Left kidney (tissue), 2 donors: Measurements from ENCODE around the gene SEMA5A. TPM values are rescaled to one million over a fixed set of nuclear protein-coding genes. Genes with fewer than 3 reads are reported as not detected.

Experiments used
- DNase-seq: peaks from one replicate; pipeline ENCODE4 v3.0.0-alpha.2; 2013
- polyA plus RNA-seq: library from polyadenylated mRNA; unstranded; fragments of 120-200 nt; gene quantifications from one replicate; pipeline ENCODE4 v1.2.1, GENCODE V29; 2013; ENCODE audit not compliant: insufficient read length

The SEMA5A gene
- polyA plus RNA-seq, 1 donor = 46.3 TPM

- DNase-seq = no peak
Observed at GRCh38 chr5:9335754-9336495, 209.9 kb downstream of the SEMA5A start.

DNA sequence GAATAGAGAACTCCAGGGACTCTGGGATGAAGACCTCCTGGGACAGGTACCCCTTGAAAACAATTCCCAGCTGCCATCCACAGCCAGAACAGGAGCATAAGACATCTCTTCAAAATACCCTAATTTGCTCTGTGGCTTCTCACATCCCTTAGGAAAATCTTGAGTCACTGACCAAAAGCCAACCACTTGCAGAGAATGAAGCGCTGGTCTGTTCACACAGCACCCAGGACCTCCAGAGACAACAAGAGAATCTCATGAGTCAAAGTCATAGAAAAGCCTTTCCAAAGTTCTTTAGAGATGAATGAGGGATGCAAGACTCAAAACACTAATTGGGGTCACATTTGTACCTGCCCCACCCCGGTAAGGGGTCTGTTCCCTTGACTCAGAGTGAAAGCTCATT is 210.6 kb downstream of the SEMA5A start:
- no peak for DNase-seq

- no peak for DNase-seq
Observed at GRCh38 chr5:9332026-9332425, 213.8 kb downstream of the SEMA5A start.

DNA sequence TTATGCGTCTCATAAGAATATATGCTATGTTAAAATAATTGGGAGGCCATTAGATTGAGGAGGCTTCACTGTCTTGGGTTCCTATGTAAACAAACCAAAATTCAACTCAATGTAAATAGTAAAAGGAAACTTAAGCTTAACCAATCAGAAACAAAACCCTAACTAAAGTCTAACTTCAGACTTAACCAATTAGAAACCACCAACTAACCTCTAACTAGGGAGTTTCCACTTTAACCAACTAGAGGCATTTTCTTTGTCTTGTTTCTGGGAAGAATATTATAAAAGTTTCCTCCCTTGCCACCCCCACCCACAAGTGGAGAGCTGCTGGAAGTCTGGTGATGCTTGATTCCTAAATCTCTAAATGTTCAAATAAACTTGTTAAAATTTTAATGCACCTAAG is 214.5 kb downstream of the SEMA5A start:
- no peak for DNase-seq

DNA sequence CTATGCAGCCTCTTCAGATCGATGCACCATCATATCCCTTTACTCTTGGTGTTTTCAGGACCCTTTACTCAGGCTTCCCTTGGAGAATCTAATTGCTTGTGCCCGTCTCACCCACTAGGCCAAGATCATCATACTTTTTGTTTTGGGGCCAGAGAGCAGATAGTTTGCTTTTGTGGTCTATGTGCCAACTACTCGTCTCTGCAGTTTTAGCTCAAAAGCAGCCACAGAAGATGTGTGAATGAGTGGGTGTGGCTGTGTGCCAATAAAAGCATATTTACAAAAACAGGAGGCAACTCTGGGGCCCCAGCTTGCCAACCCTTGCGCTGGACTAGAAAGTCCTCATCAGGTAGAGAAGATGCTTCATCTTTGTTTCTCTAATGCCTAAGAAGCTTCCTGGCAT is 216.8 kb downstream of the SEMA5A start:
- DNase-seq = no peak

- no peak for DNase-seq
Observed at GRCh38 chr5:9325549-9325948, 220.3 kb downstream of the SEMA5A start.

DNA sequence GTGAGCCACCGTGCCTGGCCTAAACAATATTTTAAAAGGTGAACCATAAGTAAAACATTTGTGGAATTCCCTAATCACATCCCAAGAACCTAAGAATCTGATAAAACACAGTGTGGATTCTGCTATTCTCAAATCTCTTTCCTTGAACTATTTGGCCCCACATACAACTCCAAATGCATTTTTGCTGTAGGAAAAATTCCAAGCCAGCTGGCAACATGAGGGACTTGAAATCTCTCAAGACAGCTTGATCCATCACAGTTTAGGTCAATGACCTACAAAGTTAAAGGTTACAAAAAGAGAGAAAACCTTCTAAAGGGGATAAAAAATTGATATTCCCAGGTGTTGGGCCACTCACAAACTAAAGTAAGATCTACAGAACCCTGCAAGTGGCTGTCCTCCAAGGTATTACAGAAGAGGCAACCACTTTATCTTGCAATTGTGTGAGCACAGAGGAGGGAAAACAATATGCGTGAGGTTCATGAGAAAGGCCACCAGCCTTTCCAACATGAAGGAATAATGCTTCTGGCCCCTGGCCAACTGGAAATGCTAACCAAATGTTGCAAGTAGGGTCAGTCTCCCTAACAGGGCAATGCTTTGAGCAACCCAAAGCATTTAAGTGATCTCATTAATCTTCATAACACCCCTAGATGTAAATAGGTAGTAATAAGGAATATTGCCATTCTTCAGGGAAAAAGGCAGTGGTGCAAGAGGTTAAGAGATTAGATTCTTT is 221.4 kb downstream of the SEMA5A start:
- DNase-seq = no peak

DNA sequence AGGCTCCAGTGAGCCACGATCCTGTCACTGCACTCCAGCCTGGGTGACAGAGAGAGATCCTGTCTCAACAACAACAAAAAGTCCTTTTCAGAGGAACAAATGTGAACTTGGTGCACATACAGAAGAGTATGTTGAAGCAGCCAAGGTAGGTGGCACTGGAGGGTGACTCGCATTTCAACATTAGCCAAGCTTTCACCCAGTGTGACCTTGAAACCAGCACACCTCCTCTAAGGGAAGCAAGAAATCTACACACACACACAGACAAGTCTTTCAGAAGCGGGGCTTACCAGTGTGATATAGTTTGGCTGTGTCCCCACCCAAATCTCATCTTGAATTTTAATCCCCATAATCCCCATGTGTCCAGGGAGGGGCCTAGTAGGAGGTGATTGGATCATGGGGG is 225.2 kb downstream of the SEMA5A start:
- DNase-seq = no peak

DNA sequence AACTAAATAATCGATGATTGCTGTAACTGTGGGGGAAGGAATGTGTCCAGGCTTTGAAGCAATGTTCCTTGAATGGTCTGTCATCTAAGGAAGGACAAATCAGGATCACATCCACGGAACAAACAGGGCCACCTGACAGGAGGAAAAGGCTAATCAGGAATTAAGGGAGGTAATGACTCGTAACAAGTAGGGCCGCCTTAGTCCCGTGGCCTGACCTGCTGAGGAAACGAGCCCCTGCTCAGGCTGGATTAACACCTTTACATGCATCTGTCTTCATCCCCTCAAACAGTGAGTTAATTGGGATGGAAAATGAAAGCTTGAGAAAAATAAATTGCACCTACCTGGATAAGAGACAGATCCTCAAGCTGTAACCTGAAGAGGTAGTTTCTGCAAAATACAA is 227.8 kb downstream of the SEMA5A start:
- DNase-seq = no peak

DNA sequence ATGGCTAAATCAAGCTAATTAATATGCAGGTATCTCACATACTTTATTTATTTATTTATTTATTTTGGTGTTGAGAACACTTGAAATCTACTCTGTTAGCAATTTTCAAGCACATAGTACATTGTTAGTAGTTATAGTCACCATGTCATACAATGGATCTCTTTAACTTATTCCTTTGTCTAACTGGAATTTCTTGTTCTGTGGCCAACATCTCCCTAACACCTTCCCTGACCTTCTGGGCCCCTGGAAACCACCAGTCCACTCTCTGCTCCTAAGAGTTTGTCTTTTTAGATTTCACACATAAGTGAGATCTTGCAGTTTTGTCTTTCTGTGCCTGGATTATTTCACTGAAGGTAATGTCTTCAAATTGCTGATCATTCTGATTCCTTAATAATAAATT is 229.1 kb downstream of the SEMA5A start:
- no peak for DNase-seq

DNA sequence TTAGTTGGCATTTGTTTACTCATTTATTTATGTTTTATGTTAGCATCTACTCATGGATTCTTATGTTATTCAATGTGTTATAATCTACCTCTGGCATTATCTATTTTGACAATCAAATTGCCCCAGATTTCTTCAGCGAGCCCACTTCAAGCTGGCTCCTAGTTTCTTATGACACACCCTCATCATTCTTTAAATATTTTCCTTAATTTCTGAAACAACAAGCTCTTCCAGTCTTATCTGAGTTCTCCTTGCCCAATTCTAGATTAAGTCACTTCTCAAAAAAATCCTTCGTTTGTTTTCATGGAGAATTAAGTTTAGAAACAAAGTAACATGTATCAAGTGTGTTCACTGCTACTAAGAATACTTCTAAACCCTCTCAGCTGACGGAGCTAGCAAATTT is 229.8 kb downstream of the SEMA5A start:
- no peak for DNase-seq

DNA sequence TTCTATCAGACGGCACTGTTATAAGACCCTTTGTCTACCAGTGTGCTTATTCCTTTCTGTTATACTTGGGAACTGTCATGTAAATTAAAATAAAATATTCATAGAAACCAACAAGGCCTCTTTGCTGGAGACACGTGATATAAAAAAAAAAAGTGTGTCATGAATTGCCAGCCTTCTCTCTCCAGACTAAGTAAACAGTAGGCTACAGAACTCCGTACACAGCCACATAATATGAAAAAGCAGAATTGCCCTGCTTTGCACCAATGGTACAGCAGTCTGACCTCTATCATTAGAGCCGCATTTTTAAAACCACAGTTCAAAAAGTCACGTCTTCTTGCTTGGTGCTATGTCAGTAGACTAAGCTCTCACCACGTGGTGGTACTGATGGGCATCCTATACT is 231.3 kb downstream of the SEMA5A start:
- no peak for DNase-seq

GRCh38 chr5:9313751-9314150 is 232.1 kb downstream of the SEMA5A start:
- DNase-seq = no peak

- DNase-seq = no peak
Observed at GRCh38 chr5:9307150-9307549, 238.7 kb downstream of the SEMA5A start.

DNA sequence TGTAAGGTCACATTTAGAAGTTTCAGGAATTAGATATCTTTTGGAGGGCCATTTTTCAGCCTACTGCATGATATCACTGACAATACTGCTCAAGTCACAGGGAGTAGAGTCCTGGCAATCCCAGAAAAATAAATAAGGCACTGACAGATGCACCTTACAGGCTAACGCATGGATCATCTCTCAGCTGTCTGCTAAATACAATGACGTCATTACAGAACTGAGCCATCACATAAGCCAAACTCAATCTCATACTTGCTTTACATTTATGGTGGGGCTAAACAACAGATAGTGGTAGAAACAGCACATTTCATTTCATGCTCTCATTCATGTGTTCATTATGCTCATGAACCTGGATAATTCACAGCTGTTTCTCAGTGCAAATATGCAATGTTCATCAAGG is 243.7 kb downstream of the SEMA5A start:
- no peak for DNase-seq

DNA sequence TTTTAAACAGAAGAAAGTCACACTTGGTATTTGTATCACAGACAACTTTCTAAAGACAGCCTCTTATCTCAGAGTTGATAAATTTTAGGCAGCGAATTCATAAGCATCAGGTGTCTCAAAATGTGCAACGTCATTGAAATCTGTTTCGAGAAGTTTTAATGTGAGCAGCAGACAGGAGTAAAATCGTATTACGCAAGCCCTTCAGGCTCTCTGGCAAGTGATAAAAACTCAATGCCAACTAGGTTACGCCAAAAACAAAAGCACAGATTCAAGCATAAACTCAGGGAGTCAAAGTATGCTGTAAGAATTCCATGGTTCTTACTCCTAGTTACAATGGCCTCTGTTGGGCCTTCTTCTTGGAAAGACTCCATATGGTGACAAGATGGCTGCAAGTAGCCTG is 244.7 kb downstream of the SEMA5A start:
- DNase-seq = no peak

GRCh38 chr5:9297134-9297533 is 248.7 kb downstream of the SEMA5A start:
- no peak for DNase-seq

DNA sequence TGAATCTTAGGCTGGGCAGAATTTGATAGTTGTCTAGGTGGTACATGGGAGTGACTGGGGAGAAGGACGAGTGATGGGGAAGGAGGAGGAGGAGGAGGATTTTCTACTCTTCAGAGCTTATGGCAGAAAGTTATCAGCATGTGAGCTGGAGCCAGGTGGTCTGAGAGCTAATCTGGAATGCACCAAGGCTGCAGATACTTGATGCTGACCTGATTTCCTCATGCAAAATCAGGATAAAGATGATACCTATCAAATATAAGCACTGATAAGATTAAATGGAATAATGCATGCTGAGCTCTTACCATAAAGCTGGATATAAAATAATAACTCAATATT is 250.4 kb downstream of the SEMA5A start:
- no peak for DNase-seq

DNA sequence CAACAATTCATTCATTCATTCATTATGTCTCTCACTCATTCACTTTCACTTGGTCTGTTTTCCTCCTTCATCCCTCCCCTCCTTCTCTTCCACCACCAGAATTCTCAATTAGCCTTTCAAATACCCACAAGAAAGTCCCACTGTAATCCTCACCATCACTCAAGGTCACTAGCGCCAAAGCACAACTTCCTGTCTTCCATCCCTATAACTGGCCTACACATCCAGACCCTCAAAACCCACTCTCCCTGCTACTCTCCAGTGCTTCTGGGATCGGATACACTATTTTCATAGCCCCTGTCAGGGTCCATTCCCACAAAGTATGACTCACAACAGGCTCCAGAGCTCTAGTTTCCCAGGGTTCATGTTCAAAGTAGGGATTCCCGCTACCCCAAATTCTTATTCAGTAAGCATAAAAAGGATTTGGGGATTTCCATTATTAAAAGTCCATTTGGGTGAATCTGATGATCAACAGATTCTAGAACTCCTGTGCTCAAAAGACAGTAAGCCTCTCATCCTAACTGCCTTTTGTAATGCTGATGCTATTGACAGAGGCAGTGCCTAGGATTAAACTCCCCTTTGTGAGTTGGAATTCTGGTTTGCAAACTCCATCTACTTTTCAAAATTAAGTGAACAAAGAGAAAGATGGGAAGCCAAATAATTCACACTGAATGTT is 250.9 kb downstream of the SEMA5A start:
- no peak for DNase-seq

DNA sequence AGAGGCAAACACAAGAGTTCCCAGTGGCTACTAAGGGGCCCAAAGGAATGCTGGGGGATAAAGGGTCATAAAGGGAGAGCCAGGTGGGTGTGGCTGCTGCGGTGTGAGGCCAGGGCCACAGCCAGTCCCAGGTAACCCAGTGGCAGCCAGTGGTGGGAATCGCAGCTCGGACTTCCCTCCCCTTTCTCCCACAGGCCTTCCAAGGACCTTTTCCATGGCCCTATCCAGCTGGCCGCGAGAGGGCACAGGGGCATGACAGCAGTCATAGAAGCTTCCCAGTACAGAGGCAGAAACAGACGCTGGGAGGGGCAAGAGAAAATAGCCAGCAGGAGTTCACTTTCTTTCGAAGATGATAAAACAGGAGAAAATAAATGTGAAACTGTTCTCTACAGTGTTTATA is 257.6 kb downstream of the SEMA5A start:
- no peak for DNase-seq

GRCh38 chr5:9284781-9285307 is 261.0 kb downstream of the SEMA5A start:
- DNase-seq = peak; percentile 17

DNA sequence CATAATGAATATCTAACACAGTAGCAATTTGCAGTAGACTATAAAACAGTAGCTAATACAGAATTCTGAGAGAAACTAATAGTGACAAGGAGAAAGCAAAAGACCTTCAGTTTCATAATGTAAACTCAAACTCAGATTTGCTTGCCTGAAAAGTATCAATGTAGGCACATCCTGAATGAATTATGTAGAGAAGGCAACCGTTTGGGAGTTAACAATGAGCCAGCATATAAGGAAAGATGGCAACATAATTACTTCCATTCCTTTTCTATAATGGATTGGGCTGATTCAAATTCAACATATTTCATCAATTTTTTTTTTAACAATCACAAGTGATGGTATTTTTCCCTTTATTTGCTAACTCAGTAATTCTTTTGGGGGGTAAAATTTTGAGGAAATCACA is 261.6 kb downstream of the SEMA5A start:
- DNase-seq = no peak

GRCh38 chr5:9283473-9283872 is 262.4 kb downstream of the SEMA5A start:
- DNase-seq = no peak
